GM23338 (cell line): ENCODE data around the gene CATSPERZ.

ENCODE experiments used
- CTCF ChIP-seq, 2 experiments: fragments of 200-600 bp in 1 of 2; sonication (generic) in 1 of 2; conservative IDR thresholded peaks; 2 replicates each; pipeline versions ENCODE4 v1.5.1 to v1.6.1; 2016 to 2017; ENCODE audit warnings: antibody characterized with exemption in 2 of 2, low read depth in 2 of 2, mild to moderate bottlenecking in 2 of 2, moderate library complexity in 1 of 2
- EZH2 ChIP-seq: fragments of 200-600 bp; sonication (generic); IDR thresholded peaks from one replicate; pipeline ENCODE4 v1.8.0; 2017; ENCODE audit warnings: antibody characterized with exemption, mild to moderate bottlenecking, low read depth; ENCODE audit not compliant: unreplicated experiment
- JUNB ChIP-seq: IDR thresholded peaks from one replicate; pipeline ENCODE4 v1.6.1; 2016; ENCODE audit warnings: antibody characterized with exemption; ENCODE audit not compliant: unreplicated experiment
- POLR2AphosphoS5 ChIP-seq: IDR thresholded peaks from 2 replicates; pipeline ENCODE4 v1.6.1; 2016; ENCODE audit warnings: antibody characterized with exemption, low read depth

DNA sequence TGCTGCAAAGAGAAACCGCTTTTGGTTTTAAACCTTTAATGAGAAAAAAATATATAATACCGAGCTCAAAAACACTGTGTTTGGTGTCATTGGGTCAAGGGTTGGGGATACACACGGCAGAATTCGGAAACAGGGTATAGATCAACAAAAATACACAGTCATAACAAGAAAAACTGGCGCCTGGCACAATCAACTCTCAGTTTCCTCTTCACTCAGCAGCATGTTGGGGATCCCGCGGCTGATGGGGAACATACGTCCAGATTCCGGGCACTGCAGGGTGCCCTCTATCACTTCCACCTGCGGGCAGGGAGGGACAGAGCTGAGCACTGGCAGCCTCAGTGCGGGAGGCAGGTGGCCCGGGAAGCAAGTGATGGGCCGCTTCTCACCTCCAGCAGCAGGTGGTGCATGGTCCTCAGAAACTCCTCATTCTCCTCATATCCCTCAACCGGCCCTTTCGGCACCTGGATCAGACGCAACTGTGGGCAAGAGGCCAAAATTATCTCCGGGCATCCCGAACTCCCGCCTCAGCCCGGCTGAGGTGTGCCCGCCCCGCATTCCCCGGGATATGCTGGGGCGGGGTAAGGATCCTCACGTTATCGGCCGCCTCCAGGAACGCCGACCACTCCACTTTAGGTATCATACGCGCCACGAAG lies 16.6 kb downstream of the CATSPERZ start:
- TF ChIP-seq POLR2AphosphoS5 = no peak
- TF ChIP-seq CTCF (conservative IDR thresholded peaks at IDR 0.05; ENCODE audit: low read depth in 2 of 2) = peak; percentile 18 to 28; a peak in 3 of 4 replicates
- no peak for TF ChIP-seq EZH2
- no peak for TF ChIP-seq JUNB
